AG09319 (cell line): ENCODE data around the gene MYO18A.
A peak's percentile ranks its signal among the peaks of the same experiment; 100 is the strongest.

Experiments
- DNase-seq: peaks from one replicate; pipeline ENCODE4 v3.0.0-alpha.2; 2010; ENCODE audit warnings: low read depth; ENCODE audit errors: extremely low read depth
- CTCF ChIP-seq: IDR thresholded peaks from 2 replicates; pipeline ENCODE4 v1.5.1; 2011; ENCODE audit warnings: low read depth, mild to moderate bottlenecking, inconsistent platforms, low read length, moderate library complexity

The MYO18A gene

GRCh38 chr17:29215174-29215573 lies 35.0 kb upstream of the MYO18A start:
- no peak for TF ChIP-seq CTCF
- no peak for DNase-seq

- TF ChIP-seq CTCF, result no peak
- no peak for DNase-seq
Measured at GRCh38 chr17:29214215-29215146, 34.3 kb upstream of the MYO18A start.

GRCh38 chr17:29212681-29213121 lies 32.5 kb upstream of the MYO18A start:
- DNase-seq, result peak; percentile 19
- TF ChIP-seq CTCF, result no peak

GRCh38 chr17:29212094-29212631 lies 32.0 kb upstream of the MYO18A start:
- TF ChIP-seq CTCF, result no peak
- DNase-seq, result no peak

GRCh38 chr17:29210879-29211278 lies 30.7 kb upstream of the MYO18A start:
- DNase-seq, result no peak
- no peak for TF ChIP-seq CTCF

GRCh38 chr17:29209073-29209472 lies 28.9 kb upstream of the MYO18A start:
- TF ChIP-seq CTCF, result no peak

GRCh38 chr17:29207975-29208374 lies 27.8 kb upstream of the MYO18A start:
- TF ChIP-seq CTCF, result no peak
- no peak for DNase-seq

More at GRCh38 chr17:29209073-29209472, 28.9 kb upstream of the MYO18A start:
- no peak for DNase-seq
